Trophoblast cell (in vitro differentiated cells and primary cell): ENCODE measurements around the gene CC2D2B.

Experiments
- DNase-seq, 2 donors: peaks; one replicate each; pipeline ENCODE4 v3.0.0-alpha.2; 2016
- H2AFZ ChIP-seq: 2 replicates; pipeline ENCODE4 v1.6.1; 2013; ENCODE audit warnings: low read length, moderate library complexity, mild to moderate bottlenecking; ENCODE audit not compliant: insufficient read depth, poor library complexity
- H2AK5ac ChIP-seq: 2 replicates; pipeline ENCODE4 v1.6.1; 2013; ENCODE audit warnings: mild to moderate bottlenecking, low read length
- H2BK120ac ChIP-seq: 2 replicates; pipeline ENCODE4 v1.6.1; 2013; ENCODE audit warnings: low read length, mild to moderate bottlenecking, moderate library complexity; ENCODE audit not compliant: insufficient read depth, poor library complexity
- H2BK12ac ChIP-seq: 2 replicates; pipeline ENCODE4 v1.6.1; 2013; ENCODE audit warnings: mild to moderate bottlenecking, low read length, moderate library complexity
- H2BK5ac ChIP-seq: 2 replicates; pipeline ENCODE4 v1.6.1; 2013; ENCODE audit warnings: low read length, low read depth, moderate library complexity, mild to moderate bottlenecking; ENCODE audit not compliant: poor library complexity
- H3K14ac ChIP-seq: 2 replicates; pipeline ENCODE4 v1.6.1; 2013; ENCODE audit warnings: mild to moderate bottlenecking, low read length
- H3K18ac ChIP-seq: 2 replicates; pipeline ENCODE4 v1.6.1; 2013; ENCODE audit warnings: mild to moderate bottlenecking, low read length
- H3K23ac ChIP-seq: 2 replicates; pipeline ENCODE4 v1.6.1; 2013; ENCODE audit warnings: low read length
- H3K27ac ChIP-seq: 2 replicates; pipeline ENCODE4 v1.5.1; 2013; ENCODE audit warnings: low read depth, mild to moderate bottlenecking, inconsistent platforms, low read length, moderate library complexity
- H3K27me3 ChIP-seq: 2 replicates; pipeline ENCODE4 v1.6.1; 2013; ENCODE audit warnings: inconsistent platforms, mild to moderate bottlenecking, low read length, moderate library complexity; ENCODE audit not compliant: insufficient read depth
- H3K36me3 ChIP-seq, 2 experiments: 1 replicate in 1 of 2; 2 replicates in 1 of 2; pipeline ENCODE4 v1.6.1; 2013; ENCODE audit warnings: low read length in 2 of 2, mild to moderate bottlenecking in 2 of 2, moderate library complexity in 1 of 2; ENCODE audit not compliant: insufficient read depth in 2 of 2, control insufficient read depth in 1 of 2
- H3K4ac ChIP-seq: 2 replicates; pipeline ENCODE4 v1.6.1; 2013; ENCODE audit warnings: low read depth, mild to moderate bottlenecking, low read length, moderate library complexity
- H3K4me1 ChIP-seq, 2 experiments: 1 replicate in 1 of 2; 2 replicates in 1 of 2; pipeline ENCODE4 v1.6.1; 2013; ENCODE audit warnings: low read length in 2 of 2, mild to moderate bottlenecking in 2 of 2, moderate library complexity in 1 of 2; ENCODE audit not compliant: insufficient read depth in 2 of 2, control insufficient read depth in 1 of 2
- H3K4me2 ChIP-seq: 2 replicates; pipeline ENCODE4 v1.6.1; 2013; ENCODE audit warnings: inconsistent platforms, mild to moderate bottlenecking, low read length, moderate library complexity
- H3K4me3 ChIP-seq: 2 replicates; pipeline ENCODE4 v1.5.1; 2013; ENCODE audit warnings: mild to moderate bottlenecking, low read depth, low read length, inconsistent platforms
- H3K79me1 ChIP-seq: one replicate; pipeline ENCODE4 v1.6.1; 2013; ENCODE audit warnings: low read length
- H3K79me2 ChIP-seq: 2 replicates; pipeline ENCODE4 v1.6.1; 2013; ENCODE audit warnings: low read length, mild to moderate bottlenecking; ENCODE audit not compliant: control insufficient read depth, insufficient read depth, poor library complexity
- H3K9ac ChIP-seq: 2 replicates; pipeline ENCODE4 v1.6.1; 2013; ENCODE audit warnings: mild to moderate bottlenecking, low read length
- H3K9me3 ChIP-seq: 2 replicates; pipeline ENCODE4 v1.6.1; 2013; ENCODE audit warnings: low read depth, mild to moderate bottlenecking, control low read depth, inconsistent platforms, low read length; ENCODE audit not compliant: insufficient read depth
- H4K12ac ChIP-seq: 2 replicates; pipeline ENCODE4 v1.6.1; 2013; ENCODE audit warnings: low read depth, mild to moderate bottlenecking, low read length, moderate library complexity
- H4K8ac ChIP-seq: 2 replicates; pipeline ENCODE4 v1.6.1; 2013; ENCODE audit warnings: low read depth, mild to moderate bottlenecking, low read length, moderate library complexity
- H4K91ac ChIP-seq: one replicate; pipeline ENCODE4 v1.6.1; 2013; ENCODE audit warnings: low read depth, mild to moderate bottlenecking, low read length, moderate library complexity
- WGBS: extraction: QIAGEN DNeasy Blood & Tissue Kit; methylation state at CpG from one replicate; pipeline ENCODE4 v1.1.7; 2013; ENCODE audit warnings: missing lambda C conversion rate; ENCODE audit not compliant: insufficient read length, insufficient coverage; ENCODE audit errors: extremely low coverage; 5-methylcytosine and 5-hydroxymethylcytosine counted together

Gene CC2D2B

DNA sequence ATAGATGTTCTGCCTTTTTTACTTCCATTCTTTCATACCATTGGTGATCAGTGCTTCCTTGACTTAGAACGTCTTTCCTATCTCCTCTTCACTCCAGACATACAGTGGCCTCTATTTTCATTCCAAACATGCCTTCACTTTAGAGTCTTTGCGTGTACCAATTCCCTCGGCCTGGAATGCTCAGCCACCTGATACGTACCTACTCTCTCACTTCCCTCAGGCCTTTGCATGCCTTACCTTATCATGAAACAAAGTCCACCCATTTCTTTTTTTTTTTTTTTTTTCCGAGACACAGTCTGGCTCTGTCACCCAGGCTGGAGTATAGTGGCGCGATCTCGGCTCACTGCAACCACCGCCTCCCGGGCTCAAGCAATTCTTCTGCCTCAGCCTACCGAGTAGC, 133.4 kb downstream of the CC2D2B start:
- H2BK12ac ChIP-seq = no peak overlapping the region
- H2BK5ac ChIP-seq = no peak overlapping the region
- no peak overlapping the region for H4K91ac ChIP-seq
- H2BK120ac ChIP-seq = no peak overlapping the region
- H4K12ac ChIP-seq = no peak overlapping the region
- H3K27ac ChIP-seq = no peak overlapping the region
- H3K27me3 ChIP-seq = no peaks in the 10 kb centered on the region
- H3K4me1 ChIP-seq = peaks cover 2 to 3% of the 10 kb centered on the region in 2 experiments
- WGBS = no CpG with 5 or more reads among the region's 11 CpGs
- peaks cover 2% of the 10 kb centered on the region for H3K9me3 ChIP-seq
- no peak overlapping the region for H2AK5ac ChIP-seq
- H3K79me2 ChIP-seq = peaks cover 9% of the 10 kb centered on the region
- no peaks in the 10 kb centered on the region for H3K36me3 ChIP-seq
- DNase-seq = peak; percentile 90 to 97
- no peak overlapping the region for H2AFZ ChIP-seq
- peaks cover 12% of the 10 kb centered on the region for H3K79me1 ChIP-seq
- no peak overlapping the region for H3K4me3 ChIP-seq
- no peak overlapping the region for H3K9ac ChIP-seq
- no peak overlapping the region for H3K23ac ChIP-seq
- no peak overlapping the region for H3K18ac ChIP-seq
- no peak overlapping the region for H3K4ac ChIP-seq
- no peak overlapping the region for H3K14ac ChIP-seq
- no peak overlapping the region for H3K4me2 ChIP-seq
- no peak overlapping the region for H4K8ac ChIP-seq

- Histone ChIP-seq H4K12ac (peak within 1 kb of the TSS; percentile 91), H2BK120ac (peak within 1 kb of the TSS; percentile 44)
- no CpG with 5 or more reads among the region's 92 CpGs for WGBS
Observed at GRCh38 chr10:96043033-96043892, 135.5 kb downstream of the CC2D2B start, which contains the start of gene CCNJ. Gene CCNJ, plus strand, starts transcription at chr10:96043583. Its CDS starts 811 bp downstream, at chr10:96044394.

GRCh38 chr10:96043893-96044715, 136.3 kb downstream of the CC2D2B start:
- peak overlapping the region; percentile 84 for H2AK5ac ChIP-seq

More at GRCh38 chr10:96043033-96043892, 135.5 kb downstream of the CC2D2B start, which contains the start of gene CCNJ:
- H3K79me2 ChIP-seq = peaks cover 9% of the 10 kb centered on the region
- H3K27ac ChIP-seq = peak within 1 kb of the TSS; percentile 53
- peak within 1 kb of the TSS; percentile 24 for H2BK12ac ChIP-seq
- H3K9ac ChIP-seq = peak within 1 kb of the TSS; percentile 91
- H2BK5ac ChIP-seq = peak within 1 kb of the TSS; percentile 75
- H3K18ac ChIP-seq = peak within 1 kb of the TSS; percentile 91
- H3K4me2 ChIP-seq = peak within 1 kb of the TSS; percentile 75
- H2AK5ac ChIP-seq = peak within 1 kb of the TSS; percentile 84
- peak within 1 kb of the TSS; percentile 82 for H3K4me3 ChIP-seq
- H4K8ac ChIP-seq = peak within 1 kb of the TSS; percentile 91
- H3K36me3 ChIP-seq = peaks cover 2 to 3% of the 10 kb centered on the region in 2 experiments
- peak within 1 kb of the TSS; percentile 96 for H2AFZ ChIP-seq
- H4K91ac ChIP-seq = peak within 1 kb of the TSS; percentile 90
- H3K9me3 ChIP-seq = peaks cover 2% of the 10 kb centered on the region
- peak within 1 kb of the TSS; percentile 96 for H3K14ac ChIP-seq
- H3K4me1 ChIP-seq = peaks cover 2 to 3% of the 10 kb centered on the region in 2 experiments
- no peak within 1 kb of the TSS for H3K23ac ChIP-seq
- no peaks in the 10 kb centered on the region for H3K27me3 ChIP-seq
- H3K79me1 ChIP-seq = peaks cover 12% of the 10 kb centered on the region
- DNase-seq = peak; percentile 90 to 93
- peak within 1 kb of the TSS; percentile 80 for H3K4ac ChIP-seq

DNA sequence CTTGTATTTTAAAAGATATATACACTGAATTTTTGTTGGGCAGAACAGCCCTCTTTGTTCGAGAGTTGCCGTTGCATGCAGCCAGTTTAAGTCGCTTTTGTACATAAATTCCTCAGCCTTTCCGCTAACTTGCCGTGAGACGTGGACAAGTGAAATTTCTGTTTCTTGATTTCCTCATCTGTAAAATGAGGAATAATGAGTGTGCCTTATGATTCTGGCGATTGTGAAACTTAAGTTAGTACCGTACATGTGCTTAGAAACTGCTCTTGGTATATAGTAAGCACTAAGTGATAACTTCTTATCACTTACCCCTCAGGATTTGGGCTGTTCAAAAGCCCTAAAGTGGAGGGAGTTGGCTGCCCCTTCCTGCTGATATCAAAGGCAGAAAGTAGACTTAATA, 137.0 kb downstream of the CC2D2B start:
- H3K79me1 ChIP-seq = peaks cover 12% of the 10 kb centered on the region
- peaks cover 2 to 3% of the 10 kb centered on the region in 2 experiments for H3K36me3 ChIP-seq
- H3K9ac ChIP-seq = peak overlapping the region; percentile 52
- H2BK120ac ChIP-seq = no peak overlapping the region
- peaks cover 2 to 3% of the 10 kb centered on the region in 2 experiments for H3K4me1 ChIP-seq
- H3K79me2 ChIP-seq = peaks cover 9% of the 10 kb centered on the region
- H3K27ac ChIP-seq = no peak overlapping the region
- no peaks in the 10 kb centered on the region for H3K27me3 ChIP-seq
- no peak overlapping the region for H3K18ac ChIP-seq
- peak in 1 of 2 donors; percentile 30 for DNase-seq
- H3K23ac ChIP-seq = no peak overlapping the region
- WGBS = no CpG with 5 or more reads among the region's 8 CpGs
- H2BK12ac ChIP-seq = no peak overlapping the region
- H4K8ac ChIP-seq = no peak overlapping the region
- no peak overlapping the region for H4K12ac ChIP-seq
- H4K91ac ChIP-seq = no peak overlapping the region
- H3K4ac ChIP-seq = peak overlapping the region; percentile 38
- no peak overlapping the region for H3K14ac ChIP-seq
- H2AK5ac ChIP-seq = no peak overlapping the region
- H2BK5ac ChIP-seq = no peak overlapping the region
- peak overlapping the region; percentile 82 for H3K4me3 ChIP-seq
- H3K9me3 ChIP-seq = peaks cover 2% of the 10 kb centered on the region
- H2AFZ ChIP-seq = no peak overlapping the region
- H3K4me2 ChIP-seq = peak overlapping the region; percentile 75

More at GRCh38 chr10:96043893-96044715, 136.3 kb downstream of the CC2D2B start:
- H3K4ac ChIP-seq = peak overlapping the region; percentile 80
- peak overlapping the region; percentile 91 for H3K18ac ChIP-seq
- peaks cover 2 to 3% of the 10 kb centered on the region in 2 experiments for H3K4me1 ChIP-seq
- H4K8ac ChIP-seq = peak overlapping the region; percentile 91
- H3K9me3 ChIP-seq = peaks cover 2% of the 10 kb centered on the region
- H4K91ac ChIP-seq = peak overlapping the region; percentile 90
- peak overlapping the region; percentile 75 for H3K4me2 ChIP-seq
- H4K12ac ChIP-seq = peak overlapping the region; percentile 91
- no peak overlapping the region for H3K23ac ChIP-seq
- no peaks in the 10 kb centered on the region for H3K27me3 ChIP-seq
- H3K79me1 ChIP-seq = peaks cover 12% of the 10 kb centered on the region
- H2BK12ac ChIP-seq = no peak overlapping the region
- peak overlapping the region; percentile 44 for H2BK120ac ChIP-seq
- DNase-seq = peak; percentile 40 to 50
- no CpG with 5 or more reads among the region's 58 CpGs for WGBS
- peak overlapping the region; percentile 91 for H3K9ac ChIP-seq
- peaks cover 9% of the 10 kb centered on the region for H3K79me2 ChIP-seq
- H3K36me3 ChIP-seq = peaks cover 2 to 3% of the 10 kb centered on the region in 2 experiments
- peak overlapping the region; percentile 75 for H2BK5ac ChIP-seq
- H2AFZ ChIP-seq = peak overlapping the region; percentile 96
- peak overlapping the region; percentile 82 for H3K4me3 ChIP-seq
- H3K14ac ChIP-seq = peak overlapping the region; percentile 96
- peak overlapping the region; percentile 53 for H3K27ac ChIP-seq
